KOPT-K1 (cell line): ENCODE results near the gene TRNT1.

Experiments used
- H3K27ac ChIP-seq: fragments of 200-600 bp; sonication (generic); 2 replicates; pipeline ENCODE4 v1.5.1; 2016; ENCODE audit warnings: antibody characterized with exemption, mild to moderate bottlenecking, low read depth, low read length; ENCODE audit not compliant: poor library complexity, severe bottlenecking
- H3K36me3 ChIP-seq: fragments of 200-600 bp; sonication (generic); 2 replicates; pipeline ENCODE4 v1.5.1; 2017; ENCODE audit warnings: antibody characterized with exemption, mild to moderate bottlenecking, low read length, moderate library complexity; ENCODE audit not compliant: insufficient read depth
- H3K9me3 ChIP-seq: fragments of 200-600 bp; sonication (generic); 2 replicates; pipeline ENCODE4 v1.5.1; 2017; ENCODE audit warnings: antibody characterized with exemption, low read length, mild to moderate bottlenecking; ENCODE audit not compliant: insufficient read depth, poor library complexity, severe bottlenecking

TRNT1 gene

GRCh38 chr3:3126477-3127431 lies at the start of gene TRNT1:
TSS of gene TRNT1 (plus strand) at chr3:3126940. CDS start at chr3:3129041, 2,101 bp downstream.
- H3K9me3 ChIP-seq, result no peaks in the 10 kb centered on the region

DNA sequence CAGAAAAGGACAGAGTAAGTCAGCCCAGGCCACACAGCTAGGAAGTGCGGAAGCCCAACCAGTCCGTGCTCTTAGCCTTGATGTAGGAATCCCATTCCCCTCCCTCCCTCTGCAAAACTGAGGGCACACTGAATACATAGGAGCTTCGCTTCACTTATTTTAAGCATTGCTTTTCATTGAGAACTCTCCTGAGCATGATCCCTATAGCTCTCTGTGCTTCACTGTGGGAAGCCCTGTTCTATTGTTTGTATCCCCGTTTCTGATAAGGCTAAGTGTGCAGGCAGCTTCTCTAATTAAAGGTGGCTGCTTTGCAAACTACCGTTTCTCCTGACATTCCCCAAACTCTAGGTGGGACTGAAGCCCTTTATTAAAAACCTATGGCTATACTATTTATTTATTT lies 46.4 kb upstream of the TRNT1 start:
- H3K36me3 ChIP-seq, result no peaks in the 10 kb centered on the region
- no peak overlapping the region for H3K27ac ChIP-seq
- no peaks in the 10 kb centered on the region for H3K9me3 ChIP-seq

More at GRCh38 chr3:3126477-3127431, at the start of gene TRNT1:
- H3K27ac ChIP-seq, result peak within 1 kb of the TSS; percentile 92
- H3K36me3 ChIP-seq, result peaks cover 30% of the 10 kb centered on the region

DNA sequence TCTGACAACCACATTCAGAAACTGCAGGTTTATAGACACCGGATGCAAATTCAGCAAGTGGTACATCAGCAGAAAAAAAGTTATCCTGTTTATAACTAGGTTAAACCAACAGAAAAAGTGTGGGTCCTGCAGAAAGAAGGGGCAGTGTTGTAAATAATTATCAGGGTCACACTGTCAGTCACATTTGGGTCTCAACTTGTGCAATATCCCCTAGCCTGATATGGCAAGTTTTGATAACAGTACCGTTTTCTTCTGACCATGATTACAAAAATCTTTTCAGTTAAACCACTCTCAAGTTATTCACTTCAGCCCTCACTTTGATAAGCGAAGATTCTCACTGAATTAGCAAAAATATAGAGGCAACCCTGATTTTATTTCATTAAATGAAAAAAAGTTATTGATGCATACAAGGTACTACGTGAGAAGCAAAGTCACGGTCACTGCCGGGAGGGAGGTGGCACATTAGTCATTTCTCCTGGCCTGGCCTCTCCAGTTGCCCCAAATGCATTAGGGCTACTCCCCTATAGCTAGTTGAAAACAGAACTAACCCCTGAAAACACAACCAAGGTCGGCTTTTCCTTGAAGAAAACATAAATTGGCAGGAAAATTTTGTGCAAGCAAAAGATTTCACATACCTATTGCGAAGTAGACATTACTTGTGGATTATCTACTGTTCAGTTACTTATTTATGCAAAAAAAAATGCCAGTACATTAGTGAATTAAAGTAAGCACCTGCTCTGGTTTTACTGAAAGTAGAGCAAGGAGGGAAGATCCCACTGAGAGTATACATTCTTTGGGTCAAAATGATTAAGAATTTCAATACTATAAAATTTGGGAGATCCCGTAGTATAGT lies 45.1 kb upstream of the TRNT1 start:
- H3K36me3 ChIP-seq, result no peaks in the 10 kb centered on the region
- no peaks in the 10 kb centered on the region for H3K9me3 ChIP-seq
- H3K27ac ChIP-seq, result no peak overlapping the region

GRCh38 chr3:3082234-3082924 lies 44.4 kb upstream of the TRNT1 start:
- Histone ChIP-seq H3K27ac (no peak overlapping the region), H3K9me3 (no peaks in the 10 kb centered on the region), H3K36me3 (no peaks in the 10 kb centered on the region)

GRCh38 chr3:3084890-3085289 lies 41.9 kb upstream of the TRNT1 start:
- H3K9me3 ChIP-seq, result no peaks in the 10 kb centered on the region
- H3K27ac ChIP-seq, result no peak overlapping the region
- no peaks in the 10 kb centered on the region for H3K36me3 ChIP-seq

DNA sequence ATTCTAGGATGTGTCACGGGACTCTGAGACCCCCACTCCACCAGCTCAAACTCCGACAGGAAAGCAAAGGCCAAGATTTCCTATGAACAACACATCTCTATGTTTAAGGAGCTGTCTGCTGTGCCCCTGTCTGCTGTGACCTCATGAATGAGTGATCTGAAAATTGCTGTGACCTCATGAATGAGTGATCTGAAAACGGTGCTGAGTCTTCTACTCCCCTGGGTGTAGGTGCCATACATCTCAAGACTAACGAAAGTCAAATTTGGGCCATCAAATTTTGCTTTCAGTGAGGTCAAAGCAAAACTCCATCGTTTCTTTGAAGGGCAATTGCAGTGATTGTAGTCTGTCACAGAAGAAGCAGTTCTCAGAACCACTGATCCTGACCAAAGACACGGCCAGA lies 41.0 kb upstream of the TRNT1 start:
- Histone ChIP-seq H3K9me3 (no peaks in the 10 kb centered on the region), H3K36me3 (no peaks in the 10 kb centered on the region), H3K27ac (no peak overlapping the region)

- Histone ChIP-seq H3K9me3 (no peaks in the 10 kb centered on the region), H3K36me3 (no peaks in the 10 kb centered on the region), H3K27ac (no peak overlapping the region)
Observed at GRCh38 chr3:3086239-3086638, 40.5 kb upstream of the TRNT1 start.

- H3K27ac ChIP-seq, result no peak overlapping the region
- no peaks in the 10 kb centered on the region for H3K9me3 ChIP-seq
- H3K36me3 ChIP-seq, result no peaks in the 10 kb centered on the region
Observed at GRCh38 chr3:3087279-3087678, 39.5 kb upstream of the TRNT1 start.

DNA sequence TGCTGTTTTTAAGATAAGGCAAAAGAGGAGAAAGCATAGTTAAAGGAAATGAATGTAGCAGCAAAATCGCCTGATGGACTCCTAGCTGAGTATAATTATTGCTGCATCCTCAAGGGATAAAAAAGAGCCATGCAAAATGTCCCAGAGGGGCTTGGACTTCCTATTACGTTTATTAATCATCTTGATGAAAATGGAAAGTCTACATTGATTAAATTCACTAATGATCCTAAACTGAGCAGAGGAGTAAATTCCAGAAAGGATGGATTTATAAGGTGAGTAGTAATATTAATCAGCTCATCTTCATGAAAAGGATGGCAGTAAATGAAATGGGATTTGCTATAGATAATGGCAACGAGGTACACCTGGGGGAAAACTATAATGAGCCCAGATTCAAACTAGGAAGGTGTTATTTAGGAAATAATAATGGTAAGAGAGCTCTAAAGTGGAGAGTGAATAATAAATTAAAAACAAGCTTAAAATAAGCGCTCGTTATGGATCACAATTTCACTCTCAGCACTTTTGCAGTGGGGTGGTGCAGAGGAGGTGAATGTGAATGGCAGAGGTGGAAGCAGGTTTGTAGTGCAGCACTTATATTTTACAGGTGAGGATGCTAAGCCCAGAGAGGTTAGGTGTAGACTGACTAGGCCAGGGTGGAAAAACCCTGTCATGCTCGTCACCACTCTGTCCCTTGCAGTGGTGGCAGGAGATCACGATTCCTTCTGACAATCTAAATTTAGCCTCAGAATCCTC lies 38.8 kb upstream of the TRNT1 start:
- Histone ChIP-seq H3K36me3 (no peaks in the 10 kb centered on the region), H3K27ac (no peak overlapping the region), H3K9me3 (no peaks in the 10 kb centered on the region)

- H3K36me3 ChIP-seq, result no peaks in the 10 kb centered on the region
- no peaks in the 10 kb centered on the region for H3K9me3 ChIP-seq
- no peak overlapping the region for H3K27ac ChIP-seq
Observed at GRCh38 chr3:3089017-3089416, 37.7 kb upstream of the TRNT1 start.

DNA sequence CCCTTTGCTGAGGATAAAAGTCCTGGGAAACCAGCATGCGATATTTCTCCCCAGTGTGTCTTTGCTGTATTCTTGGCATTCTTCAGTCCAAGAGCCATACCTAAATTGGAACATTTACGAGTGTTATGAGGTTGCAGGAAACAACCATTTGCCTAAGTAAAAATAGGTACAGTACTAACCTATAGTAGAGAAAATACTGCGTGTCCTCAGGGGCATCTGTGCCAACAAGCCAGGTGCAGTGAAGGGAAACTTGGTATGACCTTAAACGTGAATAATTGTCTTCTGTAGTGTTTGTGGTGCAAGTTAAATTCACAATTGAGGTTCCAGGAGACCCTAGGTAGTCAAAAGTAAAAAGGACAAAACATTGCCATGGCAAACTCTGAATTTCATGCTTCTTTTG lies 28.8 kb upstream of the TRNT1 start:
- no peak overlapping the region for H3K27ac ChIP-seq
- H3K36me3 ChIP-seq, result no peaks in the 10 kb centered on the region
- no peaks in the 10 kb centered on the region for H3K9me3 ChIP-seq

GRCh38 chr3:3101660-3102458 lies 24.9 kb upstream of the TRNT1 start:
- H3K9me3 ChIP-seq, result no peaks in the 10 kb centered on the region
- H3K36me3 ChIP-seq, result no peaks in the 10 kb centered on the region
- no peak overlapping the region for H3K27ac ChIP-seq

- no peak overlapping the region for H3K27ac ChIP-seq
- no peaks in the 10 kb centered on the region for H3K9me3 ChIP-seq
- no peaks in the 10 kb centered on the region for H3K36me3 ChIP-seq
Observed at GRCh38 chr3:3102751-3103150, 24.0 kb upstream of the TRNT1 start.

DNA sequence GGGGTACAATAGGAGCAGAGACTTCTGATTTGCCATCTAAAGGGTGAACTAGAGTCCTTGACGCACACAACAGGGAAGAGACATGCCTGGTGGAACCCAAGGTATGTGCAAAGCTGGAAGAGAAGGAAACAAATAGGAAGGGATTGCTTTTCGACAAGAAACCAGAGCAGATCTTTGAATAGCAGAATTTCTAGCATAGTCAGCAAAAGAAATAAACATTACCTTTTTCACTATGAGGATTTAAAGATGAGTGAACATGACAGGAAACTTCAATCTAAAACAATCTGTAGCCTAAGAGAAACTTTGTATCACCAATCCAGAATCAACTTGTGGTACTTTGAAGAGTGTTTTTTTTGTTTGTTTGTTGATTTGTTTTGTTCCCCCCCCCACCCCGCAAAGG lies 21.5 kb upstream of the TRNT1 start:
- no peaks in the 10 kb centered on the region for H3K36me3 ChIP-seq
- H3K27ac ChIP-seq, result no peak overlapping the region

More for the DNA sequence above, 21.5 kb upstream of the TRNT1 start:
- H3K9me3 ChIP-seq, result no peaks in the 10 kb centered on the region
